Adrenal gland (tissue), 5 donors: Measurements from ENCODE around the gene CELF3.

Experiments used
- POLR2A ChIP-seq, 2 donors: fragments of 450-650 bp; IDR thresholded peaks; one replicate each; pipeline ENCODE4 v1.6.1; 2017; ENCODE audit warnings: antibody characterized with exemption in 2 of 2, mild to moderate bottlenecking in 2 of 2, moderate library complexity in 1 of 2
- TF ChIP-seq, protein P1 (sequence below), 6 experiments: fragments of 450-650 bp in 4 of 6; fragments of 200-600 bp in 2 of 6; sonication (generic) in 1 of 6; IDR thresholded peaks; 1 replicate in 5 of 6; 2 replicates in 1 of 6; pipeline versions ENCODE4 v1.5.1 to v1.8.0; 2016 to 2021; ENCODE audit warnings: antibody characterized with exemption in 6 of 6, mild to moderate bottlenecking in 2 of 6, moderate library complexity in 1 of 6
- donor health status: DM: no; HTN: no; CAD: no.

DNA sequence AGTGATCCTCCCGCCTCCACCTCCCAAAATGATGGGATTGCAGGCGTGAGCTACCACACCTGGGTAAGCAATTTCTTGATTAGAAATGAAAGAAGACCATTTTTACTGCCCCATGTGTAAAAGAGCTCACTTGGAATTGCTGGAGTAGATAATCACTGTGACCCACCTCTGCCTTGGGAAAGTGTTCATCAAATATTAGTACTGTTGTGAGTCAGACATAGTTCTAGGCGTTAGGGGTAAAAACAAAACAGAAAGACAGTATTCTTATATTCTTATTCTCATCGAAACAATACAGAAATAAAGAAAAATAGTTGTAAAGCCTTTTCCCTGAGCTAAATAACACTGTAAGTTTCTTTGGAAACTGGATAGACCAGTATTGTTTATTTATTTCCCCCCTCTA lies 36.2 kb downstream of the CELF3 start:
- TF ChIP-seq, protein P1, sequence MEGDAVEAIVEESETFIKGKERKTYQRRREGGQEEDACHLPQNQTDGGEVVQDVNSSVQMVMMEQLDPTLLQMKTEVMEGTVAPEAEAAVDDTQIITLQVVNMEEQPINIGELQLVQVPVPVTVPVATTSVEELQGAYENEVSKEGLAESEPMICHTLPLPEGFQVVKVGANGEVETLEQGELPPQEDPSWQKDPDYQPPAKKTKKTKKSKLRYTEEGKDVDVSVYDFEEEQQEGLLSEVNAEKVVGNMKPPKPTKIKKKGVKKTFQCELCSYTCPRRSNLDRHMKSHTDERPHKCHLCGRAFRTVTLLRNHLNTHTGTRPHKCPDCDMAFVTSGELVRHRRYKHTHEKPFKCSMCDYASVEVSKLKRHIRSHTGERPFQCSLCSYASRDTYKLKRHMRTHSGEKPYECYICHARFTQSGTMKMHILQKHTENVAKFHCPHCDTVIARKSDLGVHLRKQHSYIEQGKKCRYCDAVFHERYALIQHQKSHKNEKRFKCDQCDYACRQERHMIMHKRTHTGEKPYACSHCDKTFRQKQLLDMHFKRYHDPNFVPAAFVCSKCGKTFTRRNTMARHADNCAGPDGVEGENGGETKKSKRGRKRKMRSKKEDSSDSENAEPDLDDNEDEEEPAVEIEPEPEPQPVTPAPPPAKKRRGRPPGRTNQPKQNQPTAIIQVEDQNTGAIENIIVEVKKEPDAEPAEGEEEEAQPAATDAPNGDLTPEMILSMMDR (IDR thresholded peaks at IDR 0.05) = no peak
- TF ChIP-seq POLR2A (IDR thresholded peaks at IDR 0.05) = no peak
